Measurements from ENCODE around the gene GRHL1.

Gene GRHL1

GRCh38 chr2:9961013-9961412 is 9.5 kb downstream of the GRHL1 start:
- CTCF ChIA-PET, result interaction anchor here (0.6 to 2.5 kb wide), 6 partner anchors 11 to 191 kb away, joined by 3 to 10 read pairs (median 4); no protein-coding TSS in a partner anchor
- no peak for TF ChIP-seq CTCF (IDR thresholded peaks at IDR 0.05; ENCODE audit: insufficient read depth, low read length, missing control alignments)

GRCh38 chr2:9964334-9964980 is 13.0 kb downstream of the GRHL1 start:
- POLR2A ChIA-PET, result no interaction called here
- CTCF ChIA-PET, result interaction anchor here (1.1 to 1.3 kb wide), 4 partner anchors 8 to 108 kb away, joined by 3 to 5 read pairs (median 4); no protein-coding TSS in a partner anchor
- no peak overlapping the region for H3K4me3 ChIP-seq (ENCODE audit: low read depth, low read length)
- DNase-seq (ENCODE audit: low read depth, low spot score), result no peak
- no peak for TF ChIP-seq CTCF (IDR thresholded peaks at IDR 0.05; ENCODE audit: insufficient read depth, low read length, missing control alignments)

More at GRCh38 chr2:9961013-9961412, 9.5 kb downstream of the GRHL1 start:
- no peak overlapping the region for H3K4me3 ChIP-seq (ENCODE audit: low read depth, low read length)
- no peak for DNase-seq (ENCODE audit: low read depth, low spot score)
- POLR2A ChIA-PET, result no interaction called here

- ChIA-PET CTCF (no interaction called here), POLR2A (no interaction called here)
- no peak for TF ChIP-seq CTCF (IDR thresholded peaks at IDR 0.05; ENCODE audit: insufficient read depth, low read length, missing control alignments)
- DNase-seq (ENCODE audit: low read depth, low spot score), result no peak
- no peak overlapping the region for H3K4me3 ChIP-seq (ENCODE audit: low read depth, low read length)
These were observed 13.8 kb downstream of the GRHL1 start for GRCh38 chr2:9965119-9965822.

GRCh38 chr2:9966491-9967022 is 15.1 kb downstream of the GRHL1 start:
- ChIA-PET POLR2A (no interaction called here), CTCF (no interaction called here)
- no peak for TF ChIP-seq CTCF (IDR thresholded peaks at IDR 0.05; ENCODE audit: insufficient read depth, low read length, missing control alignments)
- H3K4me3 ChIP-seq (ENCODE audit: low read depth, low read length), result no peak overlapping the region
- no peak for DNase-seq (ENCODE audit: low read depth, low spot score)

GRCh38 chr2:9967053-9967775 is 15.7 kb downstream of the GRHL1 start:
- H3K4me3 ChIP-seq (ENCODE audit: low read depth, low read length), result no peak overlapping the region
- no peak for TF ChIP-seq CTCF (IDR thresholded peaks at IDR 0.05; ENCODE audit: insufficient read depth, low read length, missing control alignments)
- POLR2A ChIA-PET, result no interaction called here
- CTCF ChIA-PET, result interaction anchor here (1.5 kb wide), 1 partner anchor 153 kb away, joined by 6 read pairs; no protein-coding TSS in a partner anchor
- DNase-seq (ENCODE audit: low read depth, low spot score), result no peak
